GM18499 (cell line): ENCODE results near the gene MGST3.
"Not testable (repeated sequence)": the region's sequence is repeated elsewhere in the genome, so short reads cannot be mapped to it uniquely, and the experiment has no call there.

Source experiments
- ATAC-seq: cut with Tn5 transposase; IDR thresholded peaks from one replicate; pipeline ENCODE4 v1.9.1; 2021; ENCODE audit warnings: moderate number of reproducible peaks; ENCODE audit not compliant: insufficient read depth, unreplicated experiment

Gene MGST3

GRCh38 chr1:165628147-165628822, 2.7 kb upstream of the MGST3 start:
- ATAC-seq, result no peak

- no peak for ATAC-seq
Observed at GRCh38 chr1:165629151-165629550, 1.9 kb upstream of the MGST3 start.

GRCh38 chr1:165629848-165630628, 996 bp upstream of the MGST3 start:
- ATAC-seq, result no peak

GRCh38 chr1:165631342-165632151, 513 bp downstream of the MGST3 start:
- ATAC-seq, result peak; percentile 1

- ATAC-seq, result no peak
Observed at GRCh38 chr1:165632152-165632469, 1.1 kb downstream of the MGST3 start.

GRCh38 chr1:165632491-165632890, 1.5 kb downstream of the MGST3 start:
- ATAC-seq, result no peak

GRCh38 chr1:165633614-165634013, 2.6 kb downstream of the MGST3 start:
- ATAC-seq, result no peak

- no peak for ATAC-seq
Observed at GRCh38 chr1:165634154-165634921, 3.3 kb downstream of the MGST3 start.

GRCh38 chr1:165635329-165635728, 4.3 kb downstream of the MGST3 start:
- no peak for ATAC-seq

GRCh38 chr1:165635823-165636222, 4.8 kb downstream of the MGST3 start:
- ATAC-seq, result no peak

- ATAC-seq, result no peak
Observed at GRCh38 chr1:165637427-165637826, 6.4 kb downstream of the MGST3 start.

- ATAC-seq, result not testable (repeated sequence)
Observed at GRCh38 chr1:165638211-165638610, 7.2 kb downstream of the MGST3 start.

- no peak for ATAC-seq
Observed at GRCh38 chr1:165639821-165640623, 9.0 kb downstream of the MGST3 start.

GRCh38 chr1:165641231-165641987, 10.4 kb downstream of the MGST3 start:
- no peak for ATAC-seq

- no peak for ATAC-seq
Observed at GRCh38 chr1:165644064-165644735, 13.2 kb downstream of the MGST3 start.

GRCh38 chr1:165645654-165646366, 14.8 kb downstream of the MGST3 start:
- no peak for ATAC-seq

- ATAC-seq, result no peak
Observed at GRCh38 chr1:165647517-165647916, 16.5 kb downstream of the MGST3 start.

GRCh38 chr1:165647970-165648369, 16.9 kb downstream of the MGST3 start:
- no peak for ATAC-seq
